Measurements from ENCODE around the gene ITGA7.

Gene ITGA7, protein sequence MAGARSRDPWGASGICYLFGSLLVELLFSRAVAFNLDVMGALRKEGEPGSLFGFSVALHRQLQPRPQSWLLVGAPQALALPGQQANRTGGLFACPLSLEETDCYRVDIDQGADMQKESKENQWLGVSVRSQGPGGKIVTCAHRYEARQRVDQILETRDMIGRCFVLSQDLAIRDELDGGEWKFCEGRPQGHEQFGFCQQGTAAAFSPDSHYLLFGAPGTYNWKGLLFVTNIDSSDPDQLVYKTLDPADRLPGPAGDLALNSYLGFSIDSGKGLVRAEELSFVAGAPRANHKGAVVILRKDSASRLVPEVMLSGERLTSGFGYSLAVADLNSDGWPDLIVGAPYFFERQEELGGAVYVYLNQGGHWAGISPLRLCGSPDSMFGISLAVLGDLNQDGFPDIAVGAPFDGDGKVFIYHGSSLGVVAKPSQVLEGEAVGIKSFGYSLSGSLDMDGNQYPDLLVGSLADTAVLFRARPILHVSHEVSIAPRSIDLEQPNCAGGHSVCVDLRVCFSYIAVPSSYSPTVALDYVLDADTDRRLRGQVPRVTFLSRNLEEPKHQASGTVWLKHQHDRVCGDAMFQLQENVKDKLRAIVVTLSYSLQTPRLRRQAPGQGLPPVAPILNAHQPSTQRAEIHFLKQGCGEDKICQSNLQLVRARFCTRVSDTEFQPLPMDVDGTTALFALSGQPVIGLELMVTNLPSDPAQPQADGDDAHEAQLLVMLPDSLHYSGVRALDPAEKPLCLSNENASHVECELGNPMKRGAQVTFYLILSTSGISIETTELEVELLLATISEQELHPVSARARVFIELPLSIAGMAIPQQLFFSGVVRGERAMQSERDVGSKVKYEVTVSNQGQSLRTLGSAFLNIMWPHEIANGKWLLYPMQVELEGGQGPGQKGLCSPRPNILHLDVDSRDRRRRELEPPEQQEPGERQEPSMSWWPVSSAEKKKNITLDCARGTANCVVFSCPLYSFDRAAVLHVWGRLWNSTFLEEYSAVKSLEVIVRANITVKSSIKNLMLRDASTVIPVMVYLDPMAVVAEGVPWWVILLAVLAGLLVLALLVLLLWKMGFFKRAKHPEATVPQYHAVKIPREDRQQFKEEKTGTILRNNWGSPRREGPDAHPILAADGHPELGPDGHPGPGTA

DNA sequence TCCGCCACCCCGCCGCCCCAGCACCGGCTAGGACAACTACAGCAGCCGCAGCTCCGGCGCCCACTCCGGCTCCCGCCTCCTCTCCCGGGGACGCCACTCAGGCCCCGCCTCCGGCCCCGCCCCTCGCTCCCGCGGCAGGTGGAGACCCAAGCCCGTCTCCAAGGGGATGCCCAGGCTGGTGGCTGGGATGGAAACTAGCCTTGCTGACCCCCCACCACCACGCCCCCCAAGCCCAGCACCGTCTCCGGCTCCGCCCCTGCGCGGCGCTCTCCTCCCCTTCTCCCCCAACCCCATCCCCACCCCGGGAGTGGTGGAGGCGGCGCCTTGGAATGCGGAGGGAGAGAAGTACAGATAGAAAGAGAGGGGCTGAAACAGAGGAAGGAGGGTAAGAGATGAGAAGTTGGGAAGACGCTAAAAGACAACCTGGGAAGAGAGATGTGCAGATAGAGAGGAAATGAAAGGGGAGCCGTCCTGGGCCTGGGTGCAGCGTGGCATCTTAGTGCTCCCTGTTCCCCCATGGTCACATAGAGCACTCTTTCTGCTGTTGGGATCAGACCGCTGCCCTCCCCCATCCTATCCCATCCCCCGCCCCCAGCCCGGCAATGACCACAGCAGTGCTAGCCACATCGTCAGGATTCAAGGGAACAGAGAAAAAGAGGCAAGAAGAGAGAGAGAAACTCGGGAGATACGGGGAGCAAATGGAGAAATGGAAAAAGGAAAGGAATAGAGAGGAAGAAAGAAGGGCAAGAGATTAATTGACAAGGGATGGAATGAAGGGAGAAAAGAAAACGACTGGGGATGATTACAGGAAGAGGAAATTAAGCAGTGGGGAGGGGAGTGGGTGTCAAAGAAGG is at the start of gene ITGA7:
Gene ITGA7 (minus strand): TSS at position 64 of the 854 bp plus-strand sequence. CDS start 222 bp downstream, outside the sequence.
- peak in 3 of 4 experiments; percentile 33 to 50 (median 37) for DNase-seq

DNA sequence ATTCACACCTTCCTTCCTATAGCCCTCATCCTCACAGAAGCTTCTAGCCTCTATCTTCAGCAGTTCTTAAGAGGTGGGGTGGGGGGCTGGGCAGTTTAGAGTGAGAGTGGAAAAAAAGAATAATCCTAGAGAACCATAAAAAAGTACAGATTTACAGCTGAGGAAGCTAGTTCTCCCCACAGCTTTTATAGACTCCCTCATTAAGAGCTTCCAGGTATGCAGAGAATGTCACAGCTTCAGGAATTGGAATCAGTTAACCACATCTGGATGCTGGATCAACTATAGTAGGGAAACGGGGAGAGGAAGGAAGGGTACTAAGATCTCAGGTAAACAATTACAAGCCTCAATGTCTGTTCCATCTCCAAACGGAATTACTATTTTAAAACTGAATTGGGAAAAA is 47.5 kb upstream of the ITGA7 start:
- DNase-seq: no peak

DNA sequence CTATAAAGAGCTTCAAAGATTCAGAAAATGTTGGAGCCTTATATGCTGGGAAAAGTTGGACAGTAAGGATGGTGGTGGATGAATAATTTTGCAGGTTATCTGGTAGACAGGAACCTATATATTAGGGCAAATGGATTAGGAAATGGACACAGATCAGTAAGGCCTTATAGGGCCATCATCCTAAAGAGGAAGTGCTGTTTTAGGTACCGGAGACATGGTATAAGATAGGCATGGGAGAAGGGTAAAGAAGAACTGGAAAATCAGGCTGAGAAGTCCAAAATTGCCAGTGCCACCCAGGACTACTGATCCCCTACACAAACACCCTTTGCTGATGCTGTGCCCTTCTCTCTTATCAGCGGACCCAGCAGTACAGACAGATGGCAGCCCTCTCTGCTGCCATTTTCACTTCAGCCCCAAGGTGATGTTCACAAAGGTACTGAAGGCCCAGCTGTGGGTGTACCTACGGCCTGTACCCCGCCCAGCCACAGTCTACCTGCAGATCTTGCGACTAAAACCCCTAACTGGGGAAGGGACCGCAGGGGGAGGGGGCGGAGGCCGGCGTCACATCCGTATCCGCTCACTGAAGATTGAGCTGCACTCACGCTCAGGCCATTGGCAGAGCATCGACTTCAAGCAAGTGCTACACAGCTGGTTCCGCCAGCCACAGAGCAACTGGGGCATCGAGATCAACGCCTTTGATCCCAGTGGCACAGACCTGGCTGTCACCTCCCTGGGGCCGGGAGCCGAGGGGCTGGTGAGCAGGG is 40.7 kb upstream of the ITGA7 start:
- DNase-seq: no peak

DNA sequence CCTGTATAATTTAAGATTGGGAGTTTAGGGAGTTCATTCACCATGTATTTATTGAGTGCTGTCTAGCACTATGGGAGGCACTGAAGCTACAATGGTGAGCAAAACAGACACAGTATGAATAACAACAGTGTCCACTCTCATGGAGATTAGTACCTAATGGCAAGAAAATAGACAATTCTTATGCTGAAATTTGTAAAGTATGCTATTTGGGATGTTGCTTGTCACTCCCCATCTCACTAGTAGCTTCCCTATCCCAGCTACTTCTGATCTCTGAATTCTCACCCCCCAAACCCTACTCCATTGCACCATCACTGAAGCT is 39.2 kb upstream of the ITGA7 start:
- no peak for DNase-seq

DNA sequence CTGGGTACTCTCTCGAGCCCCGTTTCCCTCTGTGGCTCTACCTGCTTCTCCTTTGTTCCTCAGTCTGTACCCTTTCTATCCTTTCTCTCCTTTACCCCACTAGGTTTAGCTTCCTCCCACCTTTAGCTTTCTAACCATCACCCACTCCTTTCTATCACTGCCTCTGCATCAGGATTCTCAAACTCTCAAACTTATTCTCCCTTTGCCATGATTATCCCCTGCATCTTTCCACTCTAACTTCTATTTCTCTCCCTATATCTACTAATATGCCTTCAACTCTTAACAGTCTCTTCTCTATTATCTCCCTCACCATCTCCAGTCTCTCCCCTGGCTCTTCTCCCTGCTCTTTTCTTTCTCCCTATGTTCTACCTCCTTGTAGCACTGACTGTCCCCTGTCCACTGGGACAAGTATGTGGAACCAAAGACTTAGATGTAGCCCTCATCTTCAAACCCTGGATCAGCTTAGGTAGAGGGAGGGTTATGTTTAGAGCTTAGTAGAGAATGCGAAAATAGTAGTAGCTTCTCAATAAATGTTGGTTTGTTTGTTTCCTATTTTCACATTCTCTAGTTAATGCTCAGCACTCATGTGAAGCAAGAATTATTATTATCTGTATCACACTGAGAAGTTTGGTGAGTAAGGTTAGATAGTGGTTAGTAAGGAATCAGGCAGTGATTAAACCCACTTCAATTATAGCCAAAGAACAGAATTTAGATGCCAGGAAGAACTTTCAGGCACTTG is 38.6 kb upstream of the ITGA7 start:
- no peak for DNase-seq

DNA sequence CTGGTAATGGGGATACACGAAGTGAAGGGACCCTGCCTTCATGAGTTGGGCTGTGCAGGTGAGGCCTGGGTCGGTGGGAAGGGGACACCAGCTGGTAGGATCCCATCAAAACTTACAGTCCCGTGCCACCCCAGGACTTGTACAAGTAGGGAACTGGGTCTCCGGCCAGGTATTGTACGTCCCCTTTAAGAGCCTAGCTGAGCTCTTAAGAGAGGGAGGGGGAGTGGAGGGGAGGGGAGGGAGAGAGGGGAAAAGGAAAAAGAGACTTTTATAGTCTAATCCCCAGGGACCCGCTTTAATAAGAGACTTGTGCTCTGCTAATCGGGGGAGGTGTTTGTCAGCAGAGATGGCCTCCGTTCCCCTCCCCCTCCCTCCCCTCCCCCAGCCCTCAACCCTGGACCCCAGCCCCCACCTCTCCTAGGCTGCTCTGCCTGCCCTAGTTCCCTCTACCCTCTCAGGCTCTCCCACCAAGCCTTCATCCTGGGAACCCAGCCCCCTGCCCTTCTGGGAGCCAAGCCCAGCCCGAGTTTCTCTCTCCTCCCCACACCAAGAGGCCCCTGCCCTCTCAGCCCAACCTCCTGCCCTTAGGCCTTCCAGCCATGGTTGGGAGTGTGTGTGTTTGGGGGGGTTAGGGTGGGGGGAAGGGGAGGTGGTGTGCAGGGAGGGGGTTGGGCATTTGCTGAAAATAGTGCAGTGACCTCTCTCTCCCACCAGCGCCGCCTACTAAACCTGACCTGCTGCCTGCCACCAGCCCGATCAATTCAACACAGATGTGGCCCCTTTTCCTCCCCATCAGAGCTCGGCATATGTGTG is 37.9 kb upstream of the ITGA7 start:
- no peak for DNase-seq

DNA sequence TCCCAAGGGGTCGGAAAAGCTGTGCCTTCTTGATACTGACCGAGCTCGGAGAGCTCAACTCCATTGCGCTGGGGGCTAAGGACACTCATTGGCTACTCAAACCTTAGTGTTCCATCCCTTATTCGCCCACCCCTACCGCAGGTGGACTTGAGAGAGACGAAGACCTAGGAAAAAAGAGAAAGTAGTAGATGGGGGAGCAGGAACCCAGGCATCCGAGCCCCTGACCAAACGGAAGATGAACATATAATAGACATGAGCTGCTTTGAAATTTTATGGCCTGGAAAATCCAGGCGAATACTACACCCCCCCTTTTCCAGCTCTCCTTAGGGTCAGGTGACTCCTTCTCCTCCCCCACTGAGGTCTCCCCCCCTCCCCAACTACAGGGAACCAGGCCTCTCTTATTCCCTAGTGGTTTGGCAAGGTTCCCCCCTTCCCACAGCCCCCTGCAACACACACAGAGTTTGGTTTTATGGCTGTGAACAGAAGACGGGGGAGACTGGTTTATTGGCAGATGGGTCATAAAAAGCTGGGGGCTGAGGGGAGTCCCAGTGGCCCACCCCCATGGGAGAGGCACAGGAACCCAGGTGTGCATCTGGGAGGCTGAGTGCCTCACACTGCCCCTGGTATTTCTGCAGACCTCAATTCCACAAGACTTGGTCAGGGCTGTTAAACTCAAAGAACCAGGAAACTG is 36.8 kb upstream of the ITGA7 start:
- no peak for DNase-seq

DNA sequence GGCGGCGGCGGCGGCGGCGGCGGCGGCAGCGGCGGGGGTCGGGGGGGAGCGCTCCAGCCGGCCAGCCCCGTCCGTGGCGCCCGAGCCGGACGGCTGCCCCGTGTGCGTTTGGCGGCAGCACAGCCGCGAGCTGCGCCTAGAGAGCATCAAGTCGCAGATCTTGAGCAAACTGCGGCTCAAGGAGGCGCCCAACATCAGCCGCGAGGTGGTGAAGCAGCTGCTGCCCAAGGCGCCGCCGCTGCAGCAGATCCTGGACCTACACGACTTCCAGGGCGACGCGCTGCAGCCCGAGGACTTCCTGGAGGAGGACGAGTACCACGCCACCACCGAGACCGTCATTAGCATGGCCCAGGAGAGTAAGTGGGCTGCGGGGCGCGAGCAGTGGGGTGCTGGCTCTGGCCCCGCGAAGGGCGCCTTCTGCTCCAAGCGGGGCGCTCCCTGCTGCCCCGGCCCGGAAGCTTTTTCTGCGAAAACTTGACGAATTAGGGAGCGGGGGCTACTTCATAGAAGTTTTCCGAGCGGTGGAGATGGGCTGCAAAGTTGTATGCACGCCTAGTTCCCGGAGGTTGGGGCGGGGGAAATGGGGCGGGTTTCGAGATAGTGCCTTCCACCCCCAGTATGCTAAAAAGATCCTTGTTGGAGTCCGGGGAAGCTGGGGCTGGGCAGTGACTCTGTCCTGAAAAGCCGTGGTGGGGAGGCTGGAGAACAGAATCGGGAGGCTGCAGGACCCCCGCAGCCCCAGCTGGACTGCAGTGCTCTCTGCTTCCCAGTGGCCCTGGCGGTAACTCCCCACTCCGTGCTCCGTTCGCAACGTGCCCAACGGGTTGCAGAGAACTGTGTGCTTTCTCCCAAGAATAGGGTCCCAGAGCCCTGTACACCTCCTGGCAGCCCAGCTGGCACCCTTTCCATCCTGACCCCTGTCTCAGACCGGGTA is 36.0 kb upstream of the ITGA7 start:
- peak in 1 of 4 experiments; percentile 54 for DNase-seq

DNA sequence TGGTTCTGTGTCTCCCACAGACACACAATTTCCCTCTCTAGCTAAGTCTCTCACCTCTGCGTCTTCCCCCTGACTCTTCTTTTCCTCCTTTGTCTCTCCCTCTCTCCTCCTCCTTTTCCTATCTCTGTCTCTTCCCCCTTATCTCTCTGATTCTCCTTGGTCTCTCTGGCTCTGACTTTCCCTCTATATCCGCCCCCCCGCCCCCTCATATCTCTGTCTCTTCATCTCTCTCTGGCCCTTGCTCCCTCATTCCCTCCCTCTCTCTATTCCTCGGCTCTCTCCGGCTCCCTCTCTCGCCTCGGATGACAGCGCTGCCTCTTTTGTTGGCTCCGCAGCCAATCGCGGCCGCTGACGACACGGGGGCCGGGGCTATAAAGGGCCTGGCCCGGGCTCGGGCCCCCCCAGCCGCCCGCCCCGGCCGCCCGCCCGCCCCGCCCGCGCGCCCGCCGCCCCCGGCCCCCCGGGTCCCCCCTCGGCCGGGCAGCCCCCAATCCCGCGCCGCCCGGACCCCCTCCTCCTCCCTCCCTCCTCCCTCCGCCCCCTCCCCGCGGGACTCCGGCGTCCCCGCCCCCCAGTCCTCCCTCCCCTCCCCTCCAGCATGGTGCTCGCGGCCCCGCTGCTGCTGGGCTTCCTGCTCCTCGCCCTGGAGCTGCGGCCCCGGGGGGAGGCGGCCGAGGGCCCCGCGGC is 35.2 kb upstream of the ITGA7 start, which contains the start of gene GDF11:
Gene GDF11 (plus strand): TSS at position 404 of the 687 bp plus-strand sequence. CDS start 195 bp downstream, at position 599.
- peak in 3 of 4 experiments; percentile 39 to 73 (median 45) for DNase-seq

DNA sequence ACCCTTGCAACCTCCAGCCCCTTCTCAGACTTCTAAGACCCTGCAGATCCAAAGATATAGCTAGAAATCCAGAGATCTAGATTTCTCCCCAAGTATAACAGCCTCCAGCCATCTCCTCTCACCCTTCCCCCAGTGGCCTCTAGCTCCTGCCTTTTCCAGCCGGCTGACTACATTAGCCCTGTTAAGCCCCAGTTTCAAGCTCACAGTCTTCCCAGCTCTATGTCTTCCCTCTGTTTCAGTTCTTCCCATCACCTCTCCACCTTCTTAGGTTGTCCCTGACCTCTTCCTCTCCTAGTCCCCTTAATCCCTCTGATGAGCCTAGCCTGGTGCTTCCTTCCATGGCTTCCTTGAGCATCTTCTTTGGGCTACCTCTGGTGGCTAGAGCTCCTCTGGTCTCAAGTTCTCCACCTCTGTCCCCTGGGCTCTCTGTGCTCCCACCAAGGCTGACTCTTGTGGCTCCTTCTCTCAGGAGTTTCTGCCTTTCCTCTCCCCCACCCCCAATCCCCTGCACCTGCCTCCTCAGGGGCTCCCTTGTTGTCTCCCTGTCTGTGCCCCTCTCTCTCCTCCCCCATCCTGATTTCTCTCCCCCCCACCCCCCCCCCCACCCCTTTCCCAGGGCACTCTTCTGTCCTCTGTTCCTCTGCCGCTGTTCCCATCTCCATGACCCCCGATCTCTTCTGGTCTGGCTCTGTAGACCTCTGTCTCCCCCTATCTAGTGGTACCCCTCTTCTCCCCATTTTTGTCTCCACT is 34.4 kb upstream of the ITGA7 start:
- DNase-seq: no peak

DNA sequence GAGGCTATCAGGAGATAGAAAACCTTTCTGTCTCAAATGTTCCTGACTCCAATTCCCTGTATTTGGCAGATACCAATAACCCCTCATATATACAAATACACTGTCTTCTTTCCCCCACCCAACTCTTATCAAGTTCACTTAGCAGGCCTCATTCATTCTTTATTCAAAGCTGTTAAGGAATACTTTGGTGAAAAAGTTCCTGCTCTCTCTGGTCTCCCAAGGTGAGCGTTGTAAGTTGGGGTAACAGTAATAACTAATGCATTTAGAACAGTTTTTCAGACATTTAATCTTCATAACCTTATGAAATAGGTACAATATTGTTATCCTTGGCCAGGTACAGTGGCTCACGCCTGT is 31.3 kb upstream of the ITGA7 start:
- no peak for DNase-seq

DNA sequence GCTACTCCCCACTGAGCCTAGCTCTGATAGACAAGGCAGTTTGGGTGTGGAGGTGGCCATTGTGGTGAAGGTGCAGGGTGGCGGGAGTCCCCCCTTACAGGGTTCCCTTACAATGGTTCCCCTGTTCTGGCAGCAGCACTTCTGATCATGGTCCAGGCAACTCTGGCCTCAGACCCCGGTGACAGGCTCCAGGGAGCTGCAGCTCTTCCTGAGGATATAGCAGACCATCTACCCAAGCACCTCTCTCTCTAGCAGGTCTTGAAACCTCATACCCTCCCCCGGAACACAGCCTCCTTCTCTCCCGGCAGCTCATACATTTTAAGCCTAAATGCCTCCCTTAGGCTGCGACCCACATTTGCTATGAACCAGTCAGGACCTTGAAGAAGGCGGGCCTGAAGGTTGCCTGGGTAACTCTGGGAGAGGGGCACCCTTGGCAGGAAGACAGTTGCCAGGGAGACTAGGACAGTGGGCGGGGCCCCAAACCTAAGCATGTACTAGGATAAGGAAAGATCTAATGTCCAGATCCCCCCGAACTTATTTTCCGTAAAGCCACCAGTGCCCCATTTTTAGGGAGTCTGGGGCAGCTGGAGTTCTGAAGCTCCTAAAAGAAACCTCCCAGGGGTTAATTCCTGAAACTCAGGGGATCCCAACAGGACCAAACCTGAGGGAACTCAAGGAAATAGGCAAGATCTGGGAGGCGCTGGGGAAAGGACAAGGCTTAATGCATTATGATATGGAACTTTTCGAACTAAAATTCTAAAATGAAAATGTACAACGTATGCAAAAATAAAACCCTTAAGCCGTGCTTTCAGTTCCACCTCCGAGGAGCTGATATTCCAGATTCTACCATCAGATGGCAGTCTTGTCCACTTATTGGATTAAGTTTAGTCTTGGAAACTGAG is 30.7 kb upstream of the ITGA7 start:
- peak in 2 of 4 experiments; percentile 60 to 62 for DNase-seq

DNA sequence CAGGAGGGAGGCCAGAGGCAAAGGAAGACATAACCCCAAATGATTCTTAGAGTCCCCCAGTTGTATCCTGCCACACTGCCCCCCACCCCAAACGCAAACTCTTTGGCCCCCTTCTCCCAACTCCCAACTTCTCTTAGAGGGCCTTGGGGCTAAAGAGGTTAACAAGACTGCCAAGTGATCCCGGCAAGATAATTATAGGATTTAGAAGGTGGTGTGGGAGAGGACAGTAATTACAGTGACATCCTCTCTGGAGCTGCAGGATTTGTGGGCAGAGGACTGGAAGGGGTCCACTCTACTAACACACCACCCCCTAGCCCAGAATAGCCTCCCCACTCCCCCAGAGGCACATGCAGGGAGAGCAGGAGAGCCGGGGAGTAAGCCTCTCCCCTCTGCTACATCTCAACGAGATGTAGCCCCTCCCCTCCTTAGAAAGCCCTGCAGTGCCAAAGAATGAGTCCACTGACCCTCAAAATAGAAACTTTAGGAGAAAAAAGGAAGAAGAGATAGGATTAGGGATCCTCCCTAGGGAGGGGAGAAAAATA is 29.9 kb upstream of the ITGA7 start:
- no peak for DNase-seq

DNA sequence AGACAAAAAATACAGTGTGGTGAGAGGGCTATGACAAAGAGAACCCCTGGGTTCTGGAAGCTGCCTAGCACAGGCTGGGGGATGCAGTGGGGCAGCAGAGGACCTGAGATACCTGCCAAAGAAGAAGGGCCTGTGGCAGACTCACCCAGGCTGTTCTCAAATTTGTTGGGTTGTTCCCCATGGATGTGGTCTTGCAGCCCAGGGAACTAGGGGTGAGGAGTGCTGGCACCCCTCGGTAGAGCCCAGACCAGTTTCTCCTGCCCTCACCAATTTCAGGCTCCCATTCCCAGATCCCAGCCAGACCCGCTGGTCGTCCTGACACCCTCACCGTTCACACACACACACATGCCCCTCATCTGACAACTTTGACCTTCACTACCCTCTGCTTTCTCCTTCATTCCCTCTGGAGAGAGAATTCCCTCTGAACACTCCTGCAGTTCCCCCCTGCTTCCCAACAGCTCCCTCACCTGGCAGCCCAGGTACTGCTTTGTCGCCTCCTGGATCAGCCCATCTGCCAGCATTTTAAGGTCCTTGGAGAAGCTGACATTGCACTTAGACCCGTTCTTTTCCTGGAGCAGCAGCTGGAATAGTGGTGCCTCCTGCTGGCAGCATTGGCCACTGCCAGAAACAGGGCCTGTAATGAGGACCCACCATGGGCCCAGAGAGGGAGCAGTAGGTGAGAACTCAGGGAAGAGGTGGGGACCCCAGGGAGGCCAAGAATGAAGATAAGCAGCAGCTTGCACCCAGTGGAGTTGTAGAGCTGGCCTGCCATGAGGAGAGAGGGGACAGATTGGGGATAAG is 29.3 kb upstream of the ITGA7 start:
- DNase-seq: peak in 2 of 4 experiments; percentile 15 to 39

Data from activated naive CD4-positive, alpha-beta T cell (primary cell).